Dedifferentiated amniotic fluid mesenchymal stem cell (primary cell): ENCODE results near the gene LRRTM4.

Experiments
- DNase-seq: peaks from one replicate; pipeline ENCODE4 v3.0.0-alpha.2; 2016; ENCODE audit errors: extremely low spot score

The LRRTM4 gene

GRCh38 chr2:77470096-77470495 is 52.1 kb downstream of the LRRTM4 start:
- no peak for DNase-seq

- DNase-seq = no peak
Observed at GRCh38 chr2:77469106-77469505, 53.1 kb downstream of the LRRTM4 start.

- DNase-seq = no peak
Observed at GRCh38 chr2:77459840-77460239, 62.3 kb downstream of the LRRTM4 start.

GRCh38 chr2:77458216-77458615 is 64.0 kb downstream of the LRRTM4 start:
- no peak for DNase-seq

- no peak for DNase-seq
Observed at GRCh38 chr2:77457665-77458064, 64.5 kb downstream of the LRRTM4 start.

GRCh38 chr2:77443076-77443475 is 79.1 kb downstream of the LRRTM4 start:
- DNase-seq = no peak

GRCh38 chr2:77434880-77435279 is 87.3 kb downstream of the LRRTM4 start:
- no peak for DNase-seq

- DNase-seq = no peak
Observed at GRCh38 chr2:77428946-77429345, 93.2 kb downstream of the LRRTM4 start.

GRCh38 chr2:77421971-77422370 is 100.2 kb downstream of the LRRTM4 start:
- no peak for DNase-seq

- DNase-seq = no peak
Observed at GRCh38 chr2:77418537-77418936, 103.6 kb downstream of the LRRTM4 start.

- DNase-seq = no peak
Observed at GRCh38 chr2:77404189-77404588, 118.0 kb downstream of the LRRTM4 start.

GRCh38 chr2:77398970-77399600 is 123.1 kb downstream of the LRRTM4 start:
- DNase-seq = no peak

GRCh38 chr2:77397763-77398162 is 124.4 kb downstream of the LRRTM4 start:
- no peak for DNase-seq

GRCh38 chr2:77395011-77395410 is 127.2 kb downstream of the LRRTM4 start:
- DNase-seq = no peak

- no peak for DNase-seq
Observed at GRCh38 chr2:77391119-77391518, 131.1 kb downstream of the LRRTM4 start.

GRCh38 chr2:77387324-77387723 is 134.9 kb downstream of the LRRTM4 start:
- DNase-seq = no peak

- no peak for DNase-seq
Observed at GRCh38 chr2:77372636-77373035, 149.5 kb downstream of the LRRTM4 start.

GRCh38 chr2:77370511-77370910 is 151.7 kb downstream of the LRRTM4 start:
- no peak for DNase-seq

GRCh38 chr2:77363277-77363676 is 158.9 kb downstream of the LRRTM4 start:
- DNase-seq = no peak

- no peak for DNase-seq
Observed at GRCh38 chr2:77348821-77349220, 173.4 kb downstream of the LRRTM4 start.

- DNase-seq = no peak
Observed at GRCh38 chr2:77336013-77336412, 186.2 kb downstream of the LRRTM4 start.

GRCh38 chr2:77328134-77328931 is 193.8 kb downstream of the LRRTM4 start:
- no peak for DNase-seq

- DNase-seq = no peak
Observed at GRCh38 chr2:77325395-77325794, 196.8 kb downstream of the LRRTM4 start.
